Measurements from ENCODE around the gene LRRN2.
"Not testable (repeated sequence)": the region's sequence is repeated elsewhere in the genome, so short reads cannot be mapped to it uniquely, and the experiment has no call there.

The LRRN2 gene

DNA sequence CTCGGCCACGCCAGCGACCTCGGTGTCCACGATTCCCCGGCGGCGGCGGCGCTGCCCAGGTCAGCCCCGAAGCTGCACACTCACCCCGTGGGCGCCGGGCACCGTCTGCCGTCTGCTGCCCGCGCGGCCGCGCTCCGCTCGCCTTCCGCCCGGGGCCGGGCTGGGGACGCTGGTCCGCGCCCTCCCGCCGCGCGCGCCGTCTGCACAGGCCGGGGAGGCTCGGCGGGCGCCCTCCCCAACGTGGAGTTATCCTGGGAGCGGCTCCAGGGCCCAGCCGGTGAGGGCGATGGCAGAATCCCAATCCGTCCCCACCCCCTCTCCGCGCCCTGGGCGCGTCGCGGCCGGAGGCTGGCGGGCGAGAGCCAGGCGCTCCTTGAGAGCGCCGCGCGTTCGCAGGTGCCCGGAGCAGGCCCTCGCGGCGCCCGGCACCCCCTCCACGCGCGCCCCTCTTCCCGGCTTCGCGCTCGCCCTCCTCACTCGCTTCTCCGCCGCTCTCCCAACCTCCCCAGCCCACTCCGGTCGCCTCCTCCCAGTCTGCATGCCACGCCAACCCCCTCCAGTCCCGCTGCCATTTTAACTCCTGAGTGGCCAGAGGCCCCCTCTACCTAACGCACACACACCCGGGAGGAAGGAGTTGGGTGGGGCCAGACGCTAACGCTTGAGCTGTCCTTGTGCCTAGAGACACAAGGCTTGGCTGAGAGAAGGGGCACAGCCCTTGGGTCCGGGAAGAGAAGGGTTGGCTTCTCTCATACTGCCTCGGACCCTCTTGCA lies at the start of gene LRRN2:
Gene LRRN2 (minus strand): TSS at position 503 of the 771 bp plus-strand sequence. CDS start 65,746 bp downstream, outside the sequence.
- no peak for DNase-seq

DNA sequence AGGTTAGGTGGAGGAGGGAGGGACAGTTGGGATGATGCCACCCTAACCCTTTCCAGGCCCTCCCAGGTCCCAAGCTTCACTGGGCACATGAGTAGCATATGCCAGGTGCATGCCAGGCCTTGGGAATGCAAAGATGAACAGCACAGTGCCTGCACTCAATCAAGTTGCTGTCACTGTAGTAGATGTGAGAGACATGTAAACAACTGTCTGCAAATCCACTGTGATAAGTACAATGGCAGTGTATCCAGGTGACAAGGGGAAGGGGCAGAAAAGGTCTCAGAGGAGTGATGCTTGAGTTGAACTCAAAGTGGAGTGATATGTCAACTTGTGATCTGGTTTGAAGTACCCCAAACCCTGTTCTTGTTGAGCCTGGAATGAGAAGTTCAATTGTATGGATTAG lies 49.5 kb upstream of the LRRN2 start:
- no peak for DNase-seq

DNA sequence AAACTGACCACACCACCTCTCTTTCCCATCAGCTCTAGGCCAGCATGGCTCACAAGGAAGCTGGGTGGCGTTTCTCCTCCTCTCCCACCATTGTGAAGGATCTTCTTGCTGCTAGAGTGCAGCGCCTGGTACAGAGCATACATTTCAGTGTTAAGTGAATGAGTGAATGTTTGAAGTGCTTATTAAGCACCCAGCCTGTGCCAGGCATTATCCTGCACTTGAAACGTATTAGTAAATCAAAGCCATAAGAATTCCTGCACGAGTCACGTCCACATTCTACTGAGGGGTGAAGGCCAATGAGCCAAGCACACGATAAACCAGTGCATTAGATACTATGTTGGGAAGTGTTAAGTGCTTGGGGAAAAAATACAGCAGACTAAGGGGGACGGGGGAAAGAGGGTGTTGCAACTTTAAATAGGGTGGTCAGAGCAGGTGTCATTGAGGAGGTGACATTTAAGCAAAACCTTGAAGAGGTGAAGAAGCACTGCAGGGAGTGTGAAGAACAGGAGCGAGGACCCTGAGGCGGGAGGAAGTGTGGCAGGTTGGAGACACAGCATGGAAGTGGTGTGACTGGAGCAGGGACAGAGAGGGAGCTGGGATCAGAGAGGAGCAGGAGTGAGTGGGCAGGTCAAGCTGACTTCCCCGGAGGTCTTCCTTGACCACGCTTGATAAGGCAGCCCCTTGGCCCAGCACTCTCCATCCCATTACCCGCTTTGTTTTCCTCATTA lies 48.5 kb upstream of the LRRN2 start:
- no peak for DNase-seq

DNA sequence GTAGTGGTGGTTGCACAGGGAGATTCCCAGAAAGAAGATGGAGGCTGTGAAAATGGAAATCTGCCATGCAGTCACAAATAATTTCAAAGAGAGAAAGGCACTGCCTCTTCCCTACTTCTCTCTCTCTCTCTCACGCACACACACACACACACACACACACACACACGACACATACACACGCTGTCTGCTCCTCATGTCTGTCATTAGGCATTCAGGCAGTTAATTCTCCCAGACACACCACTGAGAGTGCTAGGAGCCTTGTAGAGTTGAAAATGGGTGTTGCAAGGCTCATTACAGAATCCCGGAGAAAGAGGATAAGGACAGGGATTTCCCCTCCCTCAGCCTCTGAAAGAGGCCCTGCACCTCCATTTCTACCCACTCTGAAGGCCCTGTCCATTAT lies 47.8 kb upstream of the LRRN2 start:
- DNase-seq: no peak

DNA sequence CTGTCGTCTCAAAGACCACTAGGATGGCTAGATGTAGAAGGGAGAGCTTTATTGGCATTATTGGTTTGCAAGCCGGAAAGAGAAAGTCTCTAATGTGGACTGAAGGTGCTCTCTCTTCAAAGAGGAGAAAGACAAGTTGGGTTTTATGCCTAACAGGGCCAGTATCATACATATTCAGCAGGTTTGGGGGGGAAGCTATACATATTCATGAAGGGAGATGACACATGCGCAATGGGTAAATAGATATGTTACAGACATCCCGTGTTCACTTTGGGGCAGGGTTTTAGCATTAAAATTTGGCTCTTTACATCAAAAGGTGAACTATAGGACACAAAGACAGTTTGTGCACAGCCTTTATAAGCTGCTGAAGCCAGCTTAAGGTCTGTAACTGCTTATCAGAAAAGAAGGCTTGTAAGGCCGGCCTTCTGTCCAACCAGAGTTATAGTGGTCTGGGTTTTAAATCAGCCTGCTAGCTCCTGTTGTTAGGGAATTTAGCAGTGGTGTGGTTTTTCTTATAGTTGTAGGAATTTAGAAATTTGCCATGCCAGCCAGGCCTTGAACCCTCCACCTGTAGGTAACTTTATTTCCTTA lies 46.5 kb upstream of the LRRN2 start:
- no peak for DNase-seq

DNA sequence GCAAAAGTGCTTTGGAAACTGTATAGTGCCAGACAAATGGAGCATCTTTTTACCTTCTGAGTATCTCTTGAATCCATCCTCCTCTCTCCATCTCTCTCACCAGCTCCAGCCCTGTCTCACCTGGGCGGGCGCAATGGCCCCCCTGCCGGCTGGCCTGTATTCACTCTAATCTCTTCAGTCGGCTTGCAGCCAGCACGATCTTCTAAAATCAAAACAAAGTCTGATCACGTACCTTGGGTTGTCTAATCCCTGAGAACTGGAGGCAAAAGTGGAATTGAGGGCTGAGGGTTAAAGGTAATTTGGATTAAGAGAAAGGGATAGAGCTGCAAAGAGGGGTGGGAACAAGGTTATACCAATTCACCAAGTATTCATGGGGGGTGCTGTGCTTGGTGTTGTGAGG lies 46.0 kb upstream of the LRRN2 start:
- no peak for DNase-seq

DNA sequence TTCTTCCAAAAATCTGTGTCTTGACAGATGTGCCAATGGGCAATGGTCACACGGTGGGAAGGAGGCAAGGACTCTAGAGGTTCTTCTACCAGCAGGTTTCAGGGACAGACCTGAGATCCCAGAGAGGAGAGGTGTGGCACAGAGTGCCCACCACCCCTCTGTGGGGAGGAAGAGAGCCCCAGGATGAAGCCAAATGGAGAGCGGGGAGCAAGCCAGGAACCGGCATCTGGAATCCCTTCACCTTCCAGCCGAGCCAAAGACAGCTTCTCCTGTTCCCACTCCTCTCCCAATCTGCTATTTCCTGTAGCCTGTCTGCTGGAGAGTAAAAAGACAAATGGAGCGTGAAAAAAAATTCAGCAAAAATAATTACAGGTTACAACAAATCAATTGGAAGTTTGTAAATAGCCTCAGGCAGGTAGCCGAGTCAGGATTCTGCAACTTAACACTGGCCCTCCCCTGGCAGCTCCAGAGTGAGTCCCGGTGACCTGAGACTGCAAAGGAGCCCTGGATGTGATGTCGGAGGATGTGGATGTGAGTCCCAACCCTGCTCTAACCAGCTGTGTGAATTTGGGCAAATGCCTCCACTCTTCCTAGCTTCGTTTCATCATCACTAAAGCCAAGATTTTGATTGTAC lies 45.4 kb upstream of the LRRN2 start:
- DNase-seq: no peak

DNA sequence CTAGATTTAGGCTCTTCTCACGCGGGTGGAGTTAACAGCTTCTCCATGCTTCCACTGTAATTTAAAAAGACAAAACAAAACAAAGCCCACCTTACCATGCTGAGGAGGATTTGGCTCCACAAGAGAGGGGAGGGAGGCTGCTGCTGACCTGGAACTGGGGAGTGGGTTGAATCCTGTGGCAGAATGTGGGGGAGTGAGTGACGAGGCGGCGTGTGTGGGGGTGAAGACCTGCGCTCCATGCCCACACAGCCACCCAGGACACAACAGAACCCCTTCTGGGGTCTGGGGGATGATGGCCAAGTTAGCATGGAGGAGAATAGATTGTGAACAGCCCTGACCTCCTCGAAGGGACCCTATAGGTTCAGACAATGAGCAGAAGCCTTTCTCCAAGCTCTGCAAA lies 44.0 kb upstream of the LRRN2 start:
- DNase-seq: no peak

DNA sequence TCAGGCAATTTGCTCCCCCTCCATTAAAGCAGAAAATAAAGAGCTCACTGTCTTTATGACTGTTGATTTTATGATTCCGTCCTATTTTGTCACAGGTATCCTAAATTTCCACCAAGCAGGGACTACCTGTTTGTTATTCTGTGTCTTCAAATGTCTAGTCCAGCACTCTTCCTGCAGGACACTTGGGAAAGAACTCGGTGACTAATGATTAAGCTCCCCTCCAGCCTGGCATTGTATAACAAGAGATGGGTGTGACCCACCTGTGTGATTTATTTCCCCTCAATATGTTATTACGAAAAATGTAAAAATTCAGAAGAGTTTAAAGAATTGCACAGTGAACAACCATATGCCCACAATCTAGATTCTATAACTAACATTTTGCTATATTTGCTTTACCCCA lies 42.9 kb upstream of the LRRN2 start:
- no peak for DNase-seq

DNA sequence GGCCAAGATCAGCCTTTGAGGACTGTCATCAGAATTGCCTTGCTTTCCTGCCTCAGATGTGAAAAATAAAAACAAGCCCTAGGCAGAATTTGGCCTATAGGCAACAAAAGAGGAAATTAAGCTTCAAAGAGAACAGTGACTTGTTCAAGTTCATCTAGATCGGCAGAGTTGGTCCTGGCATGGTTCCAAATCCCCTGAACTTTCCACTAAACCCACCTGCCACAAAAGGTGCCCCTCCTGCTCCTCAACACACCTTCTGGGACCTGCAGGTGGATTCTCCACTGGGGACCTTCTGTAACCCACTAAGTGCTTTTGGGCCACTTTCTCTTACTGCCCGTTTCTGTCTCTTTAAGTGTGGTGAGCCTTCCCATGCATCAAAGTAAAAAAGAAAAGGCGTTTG lies 42.5 kb upstream of the LRRN2 start:
- DNase-seq: no peak

DNA sequence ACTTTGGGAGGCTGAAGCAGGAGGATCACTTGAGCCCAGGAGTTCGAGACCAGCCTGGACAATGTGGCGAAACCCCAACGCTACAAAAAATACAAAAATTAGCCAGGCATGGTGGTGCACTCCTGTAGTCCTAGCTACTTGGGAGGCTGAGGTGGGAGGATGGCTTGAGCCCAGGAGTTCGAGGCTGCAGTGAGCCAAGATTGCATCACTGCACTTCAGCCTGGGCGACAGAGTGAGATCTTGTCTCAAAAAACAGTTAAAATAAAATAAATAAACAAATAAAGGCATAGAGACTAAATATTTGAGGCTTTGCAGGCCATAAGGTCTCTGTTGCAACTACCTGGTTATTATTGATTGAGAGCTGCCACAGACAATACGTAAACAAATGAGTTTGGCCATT lies 41.9 kb upstream of the LRRN2 start:
- DNase-seq: not testable (repeated sequence)

DNA sequence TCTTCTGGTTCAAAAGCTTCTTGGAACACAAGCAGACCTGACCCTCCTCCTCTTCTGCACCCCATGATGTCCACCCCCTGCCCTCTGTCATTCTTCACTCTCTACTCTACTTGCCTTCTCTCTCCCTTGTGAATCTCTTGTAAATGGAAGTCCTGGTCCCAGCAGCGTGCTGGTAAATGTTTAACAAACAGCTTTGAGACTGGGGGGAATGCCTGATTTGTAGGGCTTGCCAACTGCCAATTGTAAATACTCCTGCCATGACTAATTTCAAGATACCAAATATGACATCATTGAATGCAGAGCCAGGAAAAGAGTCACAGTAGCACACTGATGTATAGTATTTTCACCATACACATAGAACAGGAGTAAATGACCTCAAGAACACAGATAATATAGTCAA lies 40.9 kb upstream of the LRRN2 start:
- peak; percentile 95 for DNase-seq

DNA sequence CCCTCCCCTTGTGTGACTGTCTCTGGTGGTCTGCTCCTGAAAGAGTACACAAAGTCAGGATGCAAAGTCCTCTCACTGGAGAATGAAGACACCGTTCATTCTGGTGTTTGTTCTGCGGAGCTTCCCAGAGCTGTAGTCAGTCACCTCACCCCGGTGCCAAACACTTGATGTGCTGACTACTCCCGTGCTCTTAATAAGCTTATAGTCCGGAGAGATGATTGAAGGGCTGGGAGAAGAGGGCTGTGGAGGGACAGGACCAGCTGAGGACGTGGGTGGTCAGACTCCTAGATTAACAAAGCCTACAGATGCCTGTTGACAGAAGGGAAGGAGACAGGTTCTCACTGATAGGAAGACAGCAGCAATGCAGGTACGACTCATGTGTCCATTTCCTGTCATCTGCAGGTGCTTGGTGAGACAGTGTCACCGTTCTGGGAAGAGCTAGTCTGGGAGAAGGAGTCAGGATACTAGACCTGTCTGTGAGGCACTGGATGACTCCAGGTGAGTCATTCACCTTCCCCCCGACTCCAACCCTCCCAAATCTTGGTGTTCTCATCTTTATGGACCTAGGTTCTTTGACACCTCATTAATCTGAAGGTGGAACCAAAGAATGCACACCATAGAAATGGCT lies 40.4 kb upstream of the LRRN2 start:
- peak; percentile 67 for DNase-seq

DNA sequence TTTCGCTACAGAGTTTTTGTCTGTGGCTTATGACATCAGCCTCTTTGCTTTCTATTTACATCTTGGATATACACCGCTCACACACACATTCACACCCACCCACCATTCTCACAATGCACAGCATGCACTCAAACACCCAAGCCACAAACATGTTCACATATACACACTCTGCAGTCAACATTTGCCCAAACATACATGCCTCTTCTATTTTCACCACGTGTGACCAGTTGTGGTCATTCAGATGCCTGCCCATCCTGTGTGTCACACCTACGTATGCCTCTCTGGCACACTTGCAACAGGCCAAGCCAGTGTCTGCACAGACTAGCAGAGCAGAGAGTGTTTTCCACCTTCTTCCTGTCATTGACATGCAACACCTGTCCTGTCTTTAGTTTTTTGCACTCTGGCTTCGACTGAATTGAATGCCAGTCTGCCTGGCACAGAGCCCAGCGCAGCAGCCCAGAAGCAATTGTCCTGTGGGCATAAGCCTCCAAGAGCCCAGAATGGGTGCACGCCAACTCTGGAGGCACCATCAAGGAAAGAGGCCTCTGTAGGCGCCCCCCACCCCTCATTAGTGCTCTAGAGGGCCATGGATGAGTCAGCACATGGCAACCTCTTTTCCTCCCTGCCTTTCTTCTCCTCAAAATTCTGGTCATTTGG lies 37.7 kb upstream of the LRRN2 start:
- DNase-seq: no peak

DNA sequence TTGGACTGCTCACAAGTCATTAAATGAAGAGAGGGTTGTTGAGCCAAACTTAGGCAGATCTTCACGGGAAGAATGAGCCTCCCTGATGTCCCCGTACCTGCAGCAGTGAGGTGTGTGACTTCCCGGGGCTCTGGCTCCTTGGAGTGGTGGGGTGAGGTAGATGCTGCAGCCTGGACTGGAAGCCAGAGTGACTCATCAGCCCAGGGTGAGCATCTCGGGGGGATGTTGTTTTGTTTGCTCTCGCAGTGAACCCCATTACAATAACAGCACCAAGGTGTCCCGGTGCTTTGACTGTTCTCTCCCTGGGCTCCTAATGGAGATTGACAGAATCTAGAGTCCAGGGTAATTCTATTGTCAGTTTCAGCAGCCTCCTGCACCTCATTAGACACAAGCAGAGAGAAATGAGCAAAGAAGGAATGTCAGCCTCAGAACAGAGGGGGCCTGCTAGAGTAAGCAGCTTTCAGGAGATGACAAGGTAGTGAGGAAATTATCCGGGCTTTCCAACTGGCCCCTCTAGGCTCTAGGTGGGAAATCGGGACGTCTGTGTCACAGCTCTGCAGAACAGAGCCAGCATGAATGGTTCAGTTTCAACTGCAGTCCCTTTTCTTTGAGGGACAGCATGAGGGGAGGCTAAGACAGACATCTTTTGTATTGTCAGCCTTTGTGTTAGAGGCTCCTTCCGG lies 36.0 kb upstream of the LRRN2 start:
- DNase-seq: no peak

DNA sequence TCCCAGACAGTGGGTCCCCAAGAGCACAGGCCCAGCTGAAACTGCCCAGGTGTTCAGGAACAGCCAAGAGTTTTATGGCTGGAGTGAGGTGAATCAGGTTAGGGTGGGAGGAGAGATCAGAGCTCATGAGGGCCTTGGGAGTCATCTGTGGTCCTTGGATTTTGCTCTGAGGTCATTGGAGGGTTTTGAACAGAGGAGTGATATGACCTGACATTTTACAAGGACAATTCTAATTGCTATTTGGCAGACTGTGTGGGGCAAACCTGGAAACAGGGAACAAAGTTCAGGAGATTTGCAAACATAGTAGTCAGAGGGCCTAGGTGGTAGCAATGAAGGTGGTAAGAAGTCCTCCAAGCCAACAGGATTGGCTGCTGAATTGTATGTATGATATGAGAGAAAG lies 31.1 kb upstream of the LRRN2 start:
- DNase-seq: no peak

DNA sequence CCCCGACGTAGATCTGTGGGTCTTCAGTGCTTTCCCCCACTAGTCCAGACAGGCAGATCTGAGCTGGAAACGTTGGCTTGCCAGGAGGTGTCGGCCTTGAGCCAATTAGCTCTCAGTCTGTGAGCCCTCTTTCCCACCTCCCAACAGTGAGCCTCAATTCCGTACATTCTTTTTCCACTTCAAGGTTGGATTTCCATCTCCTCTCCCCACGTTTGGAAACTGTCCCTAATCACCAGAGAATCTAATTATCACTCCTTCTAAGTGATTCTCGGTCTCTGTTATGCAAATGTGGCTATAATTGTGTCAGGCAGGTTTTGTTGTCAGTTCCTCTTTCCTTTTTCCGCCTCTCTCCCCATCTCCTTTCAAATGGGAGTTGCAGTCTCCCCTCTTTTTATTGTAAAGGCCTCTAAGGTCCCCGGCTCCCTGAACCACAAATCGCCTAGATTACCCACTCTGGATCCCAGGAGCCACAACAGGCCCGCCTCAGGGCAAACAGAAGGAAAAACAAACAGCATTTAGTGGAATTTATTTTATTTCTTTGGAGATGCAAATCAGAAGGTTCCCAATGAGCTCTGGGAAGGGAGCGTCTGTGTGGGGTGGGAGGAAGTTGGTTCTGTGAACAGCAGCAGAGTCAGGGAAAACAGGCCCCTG lies 29.4 kb upstream of the LRRN2 start:
- no peak for DNase-seq

DNA sequence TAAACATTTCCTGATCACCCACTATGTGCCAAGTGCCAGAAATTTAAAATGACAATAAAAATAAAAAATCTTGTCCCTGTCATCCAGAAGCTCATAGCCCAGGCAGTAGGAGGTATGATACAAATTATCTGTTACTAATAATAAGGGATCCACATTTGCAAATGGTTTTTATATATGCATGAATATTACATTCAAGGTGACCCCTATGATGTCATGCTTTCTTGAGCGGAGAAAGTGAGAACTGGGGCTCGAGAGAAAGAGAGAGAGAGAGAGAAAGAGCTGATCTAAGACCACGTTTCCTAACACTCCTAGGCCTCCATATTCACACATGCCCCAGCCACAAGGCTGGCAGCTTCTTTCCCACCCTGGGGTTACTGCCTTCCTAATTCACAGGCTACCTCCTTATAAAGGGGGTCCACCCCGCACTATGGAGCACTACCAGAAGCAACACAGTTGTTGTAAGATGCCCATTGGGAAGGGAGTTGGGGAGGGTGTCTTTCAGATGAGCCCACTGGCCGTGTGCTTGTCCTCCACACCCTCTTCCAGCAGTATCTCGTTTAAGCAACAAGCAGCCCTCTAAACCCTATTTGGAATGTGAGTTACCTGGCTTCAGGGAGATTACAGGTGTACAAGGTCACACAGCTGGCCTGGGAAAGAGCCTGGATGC lies 28.8 kb upstream of the LRRN2 start:
- DNase-seq: no peak

DNA sequence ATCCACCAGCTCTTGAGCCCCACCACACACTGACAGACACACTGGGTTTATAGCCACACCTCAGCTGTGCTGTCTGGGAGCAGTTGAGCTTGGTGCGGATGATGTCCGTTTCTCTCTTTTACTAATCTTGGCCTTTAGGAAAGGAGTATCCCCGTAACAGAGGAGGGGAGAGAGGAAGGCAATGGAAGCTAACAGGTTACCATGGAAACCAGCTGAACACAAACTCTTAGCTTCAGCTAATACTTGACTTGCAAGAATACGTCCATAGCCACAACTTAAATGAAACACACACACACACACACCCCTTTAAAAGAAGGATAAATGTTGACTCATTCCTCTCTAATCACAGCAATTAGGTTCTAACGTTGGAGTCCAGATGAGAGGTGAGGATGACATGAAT lies 28.0 kb upstream of the LRRN2 start:
- DNase-seq: no peak

DNA sequence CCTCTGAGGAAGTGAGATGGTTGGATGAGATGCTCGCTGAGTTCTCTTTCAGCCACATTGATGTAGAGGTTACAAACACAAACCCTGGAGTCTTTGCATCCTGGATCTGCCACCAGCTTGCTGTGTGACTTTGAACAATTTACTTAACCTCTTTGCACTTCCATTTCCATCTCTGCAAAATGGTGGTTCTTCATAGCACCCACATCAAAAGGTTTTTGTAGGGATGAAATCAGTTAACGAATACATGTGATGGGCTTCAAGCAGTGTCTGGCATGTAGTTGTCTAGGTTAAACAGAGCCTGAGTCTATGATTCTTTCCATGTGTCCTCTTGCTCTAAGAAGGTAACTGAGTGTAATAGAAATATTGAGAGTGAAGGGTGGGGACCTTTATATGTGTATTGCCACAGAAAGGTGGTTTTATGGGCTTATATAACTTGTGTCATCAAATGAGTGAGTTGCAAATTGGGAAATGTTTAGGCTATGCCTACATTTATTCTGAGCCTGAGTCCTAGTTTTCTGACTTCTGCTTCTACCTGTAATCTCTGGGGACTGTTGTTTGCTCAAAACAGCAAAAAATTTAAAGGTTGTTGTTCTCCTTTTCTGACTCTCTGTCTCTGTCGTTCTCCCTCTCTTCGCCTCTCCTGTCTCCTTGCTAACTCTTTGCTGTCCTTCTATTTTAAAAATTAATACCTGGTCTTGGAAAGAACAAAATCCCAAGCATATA lies 27.3 kb upstream of the LRRN2 start:
- no peak for DNase-seq
